K562 (cell line): Measurements from ENCODE around the gene ECE2. TPM values are rescaled to one million over a fixed set of nuclear protein-coding genes. Genes with fewer than 3 reads are reported as not detected.

Experiments used
- CCNT2 ChIP-seq: IDR thresholded peaks from 2 replicates; pipeline ENCODE4 v1.6.1; 2011; ENCODE audit warnings: borderline replicate concordance, low read depth, mild to moderate bottlenecking, moderate library complexity, mixed read lengths, low read length; ENCODE audit not compliant: insufficient read length; ENCODE audit errors: extremely low read depth
- CEBPB ChIP-seq: fragments of 450-650 bp; IDR thresholded peaks from 2 replicates; pipeline ENCODE4 v1.6.1; 2016; ENCODE audit warnings: missing genetic modification characterization, missing compliant biosample characterization
- EP400 ChIP-seq: fragments of 450-650 bp; IDR thresholded peaks from 2 replicates; pipeline ENCODE4 v1.6.1; 2017; ENCODE audit warnings: antibody characterized with exemption, mild to moderate bottlenecking, moderate library complexity
- IRF9 ChIP-seq: fragments of 450-650 bp; IDR thresholded peaks from 2 replicates; pipeline ENCODE4 v1.6.1; 2016; ENCODE audit warnings: missing biosample characterization, missing genetic modification characterization
- MBD2 ChIP-seq: sonication (generic); IDR thresholded peaks from 2 replicates; pipeline ENCODE4 v1.6.1; 2016; ENCODE audit warnings: low read depth, borderline replicate concordance
- SIN3A ChIP-seq, 2 experiments: fragments of 150-350 bp in 1 of 2; IDR thresholded peaks; 2 replicates each; pipeline ENCODE4 v1.6.1; 2011 to 2016; ENCODE audit warnings: borderline replicate concordance in 2 of 2, low read depth in 2 of 2, low read length in 2 of 2, mild to moderate bottlenecking in 2 of 2, moderate library complexity in 2 of 2; ENCODE audit not compliant: control insufficient read depth in 1 of 2
- TAF9B ChIP-seq: fragments of 450-650 bp; IDR thresholded peaks from 2 replicates; pipeline ENCODE4 v1.6.1; 2018; ENCODE audit warnings: mild to moderate bottlenecking; ENCODE audit not compliant: partially characterized antibody
- TBL1XR1 ChIP-seq, 2 experiments: IDR thresholded peaks; 2 replicates each; pipeline ENCODE4 v1.6.1; 2012; ENCODE audit warnings: improper control_type of control experiment in 2 of 2, low read length in 2 of 2, mild to moderate bottlenecking in 1 of 2
- YY1 ChIP-seq, 3 experiments: IDR thresholded peaks; 2 replicates each; pipeline ENCODE4 v1.6.1; 2011; ENCODE audit warnings: low read length in 2 of 3, mild to moderate bottlenecking in 2 of 3, moderate library complexity in 2 of 3, borderline replicate concordance in 1 of 3, control low read depth in 1 of 3, low read depth in 1 of 3; ENCODE audit not compliant: insufficient read depth in 3 of 3, insufficient replicate concordance in 2 of 3, control insufficient read depth in 1 of 3, insufficient read length in 1 of 3; ENCODE audit errors: extremely low read depth in 1 of 3
- ZBED1 ChIP-seq: IDR thresholded peaks from 2 replicates; pipeline ENCODE4 v1.6.1; 2014
- ZFX ChIP-seq: sonication (generic); formaldehyde crosslinking; IDR thresholded peaks from 2 replicates; pipeline ENCODE4 v1.8.0; 2022; ENCODE audit warnings: mild to moderate bottlenecking, missing genetic modification reagents, moderate library complexity
- ZNF165 ChIP-seq: fragments of 250-450 bp; sonication (Bioruptor Pico); IDR thresholded peaks from 2 replicates; pipeline ENCODE4 v1.4.0; 2020; ENCODE audit warnings: borderline replicate concordance
- ZSCAN29 ChIP-seq: fragments of 450-650 bp; IDR thresholded peaks from 2 replicates; pipeline ENCODE4 v1.6.1; 2017
- polyA plus RNA-seq, 8 experiments: library from polyadenylated mRNA; depleted of rRNA in 4 of 8; stranded (reverse) in 5 of 8; unstranded in 3 of 8; fragments of >200 nt; fragmentation: Nextera tagmentation in 2 of 8; fragmentation: Illumina TruSeq in 1 of 8; extraction: Ambion mirVana in 2 of 8; extraction: Trizol in 1 of 8; gene quantifications; 2 replicates each; pipeline versions ENCODE4 v1.2.1 to v1.2.3, GENCODE V29; 2011 to 2014; ENCODE audit warnings: inconsistent platforms in 1 of 8, missing spikeins in 1 of 8
- total RNA-seq, 7 experiments: library from RNA; depleted of rRNA in 6 of 7; stranded (reverse); fragments of >200 nt in 6 of 7; fragmentation: Illumina TruSeq in 2 of 7; extraction: Trizol in 2 of 7; gene quantifications; 2 replicates each; pipeline versions ENCODE4 v1.2.1 to v1.2.3, GENCODE V29; 2011 to 2021; ENCODE audit warnings: low replicate concordance in 1 of 7
- TF ChIP-seq, protein P1 (sequence below), 3 experiments: fragments of 200-800 bp in 1 of 3; fragments of 250-450 bp in 1 of 3; fragments of 450-650 bp in 1 of 3; sonication (Bioruptor Pico) in 1 of 3; sonication (Bioruptor generic) in 1 of 3; formaldehyde crosslinking in 1 of 3; IDR thresholded peaks; 2 replicates each; pipeline versions ENCODE4 v1.6.1 to v1.8.0; 2016 to 2022; ENCODE audit warnings: mild to moderate bottlenecking in 2 of 3, missing genetic modification characterization in 2 of 3, missing compliant biosample characterization in 1 of 3, moderate library complexity in 1 of 3
- TF ChIP-seq, protein P2 (sequence below): fragments of 250-450 bp; sonication (Bioruptor Pico); IDR thresholded peaks from 2 replicates; pipeline ENCODE4 v1.5.0; 2022; ENCODE audit warnings: mild to moderate bottlenecking
- TF ChIP-seq, protein P3 (sequence below): fragments of 450-650 bp; formaldehyde crosslinking; IDR thresholded peaks from 2 replicates; pipeline ENCODE4 v1.4.0; 2022; ENCODE audit warnings: missing genetic modification characterization

ECE2 gene
- total and polyA plus RNA-seq, 9 of the 15 experiments (the other 6 are each of a cell fraction or from before 2014, with no cell fraction given) = not detected

GRCh38 chr3:184298759-184299487 lies 23.1 kb downstream of the ECE2 start, which contains the start of gene PSMD2 (continued):
- TF ChIP-seq ZNF165 (CRISPR knock-in tag) (no peak), SIN3A (IDR thresholded peaks at IDR 0.05; ENCODE audit: borderline replicate concordance in 2 of 2, control insufficient read depth in 1 of 2, low read depth in 2 of 2, low read length in 2 of 2) (peak in 1 of 2 experiments; percentile 21; a peak in 2 of 4 replicates), ZFX (peak; percentile 93), YY1 (IDR thresholded peaks at IDR 0.05; ENCODE audit: borderline replicate concordance in 1 of 3, control insufficient read depth in 1 of 3, extremely low read depth in 1 of 3, insufficient read depth in 3 of 3, insufficient read length in 1 of 3, insufficient replicate concordance in 2 of 3, low read depth in 1 of 3, low read length in 2 of 3) (peak in 2 of 3 experiments; percentile 30 to 62), MBD2 (peak; percentile 58), CCNT2 (peak; percentile 40), ZBED1 (no peak), TAF9B (peak; percentile 77), TBL1XR1 (IDR thresholded peaks at IDR 0.05; ENCODE audit: low read length in 2 of 2) (no peak), IRF9 (tag) (no peak), CEBPB (no peak), ZSCAN29 (peak; percentile 43; the same call in 1 of the 2 replicates), EP400 (peak; percentile 29; the same call in 1 of the 2 replicates)
- TF ChIP-seq, protein P1, sequence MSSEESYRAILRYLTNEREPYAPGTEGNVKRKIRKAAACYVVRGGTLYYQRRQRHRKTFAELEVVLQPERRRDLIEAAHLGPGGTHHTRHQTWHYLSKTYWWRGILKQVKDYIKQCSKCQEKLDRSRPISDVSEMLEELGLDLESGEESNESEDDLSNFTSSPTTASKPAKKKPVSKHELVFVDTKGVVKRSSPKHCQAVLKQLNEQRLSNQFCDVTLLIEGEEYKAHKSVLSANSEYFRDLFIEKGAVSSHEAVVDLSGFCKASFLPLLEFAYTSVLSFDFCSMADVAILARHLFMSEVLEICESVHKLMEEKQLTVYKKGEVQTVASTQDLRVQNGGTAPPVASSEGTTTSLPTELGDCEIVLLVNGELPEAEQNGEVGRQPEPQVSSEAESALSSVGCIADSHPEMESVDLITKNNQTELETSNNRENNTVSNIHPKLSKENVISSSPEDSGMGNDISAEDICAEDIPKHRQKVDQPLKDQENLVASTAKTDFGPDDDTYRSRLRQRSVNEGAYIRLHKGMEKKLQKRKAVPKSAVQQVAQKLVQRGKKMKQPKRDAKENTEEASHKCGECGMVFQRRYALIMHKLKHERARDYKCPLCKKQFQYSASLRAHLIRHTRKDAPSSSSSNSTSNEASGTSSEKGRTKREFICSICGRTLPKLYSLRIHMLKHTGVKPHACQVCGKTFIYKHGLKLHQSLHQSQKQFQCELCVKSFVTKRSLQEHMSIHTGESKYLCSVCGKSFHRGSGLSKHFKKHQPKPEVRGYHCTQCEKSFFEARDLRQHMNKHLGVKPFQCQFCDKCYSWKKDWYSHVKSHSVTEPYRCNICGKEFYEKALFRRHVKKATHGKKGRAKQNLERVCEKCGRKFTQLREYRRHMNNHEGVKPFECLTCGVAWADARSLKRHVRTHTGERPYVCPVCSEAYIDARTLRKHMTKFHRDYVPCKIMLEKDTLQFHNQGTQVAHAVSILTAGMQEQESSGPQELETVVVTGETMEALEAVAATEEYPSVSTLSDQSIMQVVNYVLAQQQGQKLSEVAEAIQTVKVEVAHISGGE (CRISPR knock-in tag; IDR thresholded peaks at IDR 0.05) = peak in 1 of 3 experiments; percentile 85; a peak in 2 of 6 replicates
- TF ChIP-seq, protein P2, sequence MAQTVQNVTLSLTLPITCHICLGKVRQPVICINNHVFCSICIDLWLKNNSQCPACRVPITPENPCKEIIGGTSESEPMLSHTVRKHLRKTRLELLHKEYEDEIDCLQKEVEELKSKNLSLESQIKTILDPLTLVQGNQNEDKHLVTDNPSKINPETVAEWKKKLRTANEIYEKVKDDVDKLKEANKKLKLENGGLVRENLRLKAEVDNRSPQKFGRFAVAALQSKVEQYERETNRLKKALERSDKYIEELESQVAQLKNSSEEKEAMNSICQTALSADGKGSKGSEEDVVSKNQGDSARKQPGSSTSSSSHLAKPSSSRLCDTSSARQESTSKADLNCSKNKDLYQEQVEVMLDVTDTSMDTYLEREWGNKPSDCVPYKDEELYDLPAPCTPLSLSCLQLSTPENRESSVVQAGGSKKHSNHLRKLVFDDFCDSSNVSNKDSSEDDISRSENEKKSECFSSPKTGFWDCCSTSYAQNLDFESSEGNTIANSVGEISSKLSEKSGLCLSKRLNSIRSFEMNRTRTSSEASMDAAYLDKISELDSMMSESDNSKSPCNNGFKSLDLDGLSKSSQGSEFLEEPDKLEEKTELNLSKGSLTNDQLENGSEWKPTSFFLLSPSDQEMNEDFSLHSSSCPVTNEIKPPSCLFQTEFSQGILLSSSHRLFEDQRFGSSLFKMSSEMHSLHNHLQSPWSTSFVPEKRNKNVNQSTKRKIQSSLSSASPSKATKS (CRISPR knock-in tag) = no peak
- TF ChIP-seq, protein P3, sequence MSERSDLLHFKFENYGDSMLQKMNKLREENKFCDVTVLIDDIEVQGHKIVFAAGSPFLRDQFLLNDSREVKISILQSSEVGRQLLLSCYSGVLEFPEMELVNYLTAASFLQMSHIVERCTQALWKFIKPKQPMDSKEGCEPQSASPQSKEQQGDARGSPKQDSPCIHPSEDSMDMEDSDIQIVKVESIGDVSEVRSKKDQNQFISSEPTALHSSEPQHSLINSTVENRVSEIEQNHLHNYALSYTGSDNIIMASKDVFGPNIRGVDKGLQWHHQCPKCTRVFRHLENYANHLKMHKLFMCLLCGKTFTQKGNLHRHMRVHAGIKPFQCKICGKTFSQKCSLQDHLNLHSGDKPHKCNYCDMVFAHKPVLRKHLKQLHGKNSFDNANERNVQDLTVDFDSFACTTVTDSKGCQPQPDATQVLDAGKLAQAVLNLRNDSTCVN = no peak
